ENCODE data around the gene DAGLA. TPM values are rescaled to one million over a fixed set of nuclear protein-coding genes. Genes with fewer than 3 reads are reported as not detected.

Gene DAGLA
- total RNA-seq, 1 donor from 2014 or later = 4.6 TPM

DNA sequence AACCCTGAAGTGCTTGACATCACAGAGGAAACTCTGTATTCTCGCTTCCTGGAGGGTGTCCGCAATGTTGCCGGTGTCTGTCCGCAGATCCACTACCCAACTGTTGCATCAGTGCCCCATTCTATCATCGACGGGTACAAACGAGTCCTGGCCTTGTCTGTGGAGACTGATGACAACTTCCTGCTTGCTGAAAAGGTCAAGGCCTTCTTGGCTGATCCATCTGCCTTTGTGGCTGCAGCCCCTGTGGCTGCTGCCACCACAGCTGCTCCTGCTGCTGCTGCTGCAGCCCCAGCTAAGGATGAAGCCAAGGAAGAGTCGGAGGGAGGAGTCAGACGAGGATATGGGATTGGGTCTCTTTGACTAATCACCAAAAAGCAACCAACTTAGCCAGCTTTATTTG, 42.9 kb upstream of the DAGLA start:
- peaks cover 13% of the 10 kb centered on the region for H3K27me3 ChIP-seq (ENCODE audit: control insufficient read depth, insufficient read depth, low read length)
- TF ChIP-seq, protein P1, sequence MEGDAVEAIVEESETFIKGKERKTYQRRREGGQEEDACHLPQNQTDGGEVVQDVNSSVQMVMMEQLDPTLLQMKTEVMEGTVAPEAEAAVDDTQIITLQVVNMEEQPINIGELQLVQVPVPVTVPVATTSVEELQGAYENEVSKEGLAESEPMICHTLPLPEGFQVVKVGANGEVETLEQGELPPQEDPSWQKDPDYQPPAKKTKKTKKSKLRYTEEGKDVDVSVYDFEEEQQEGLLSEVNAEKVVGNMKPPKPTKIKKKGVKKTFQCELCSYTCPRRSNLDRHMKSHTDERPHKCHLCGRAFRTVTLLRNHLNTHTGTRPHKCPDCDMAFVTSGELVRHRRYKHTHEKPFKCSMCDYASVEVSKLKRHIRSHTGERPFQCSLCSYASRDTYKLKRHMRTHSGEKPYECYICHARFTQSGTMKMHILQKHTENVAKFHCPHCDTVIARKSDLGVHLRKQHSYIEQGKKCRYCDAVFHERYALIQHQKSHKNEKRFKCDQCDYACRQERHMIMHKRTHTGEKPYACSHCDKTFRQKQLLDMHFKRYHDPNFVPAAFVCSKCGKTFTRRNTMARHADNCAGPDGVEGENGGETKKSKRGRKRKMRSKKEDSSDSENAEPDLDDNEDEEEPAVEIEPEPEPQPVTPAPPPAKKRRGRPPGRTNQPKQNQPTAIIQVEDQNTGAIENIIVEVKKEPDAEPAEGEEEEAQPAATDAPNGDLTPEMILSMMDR (IDR thresholded peaks at IDR 0.05; ENCODE audit: insufficient read depth, low read length, poor library complexity, severe bottlenecking) = no peak
- no peak for DNase-seq (ENCODE audit: low read depth)

DNA sequence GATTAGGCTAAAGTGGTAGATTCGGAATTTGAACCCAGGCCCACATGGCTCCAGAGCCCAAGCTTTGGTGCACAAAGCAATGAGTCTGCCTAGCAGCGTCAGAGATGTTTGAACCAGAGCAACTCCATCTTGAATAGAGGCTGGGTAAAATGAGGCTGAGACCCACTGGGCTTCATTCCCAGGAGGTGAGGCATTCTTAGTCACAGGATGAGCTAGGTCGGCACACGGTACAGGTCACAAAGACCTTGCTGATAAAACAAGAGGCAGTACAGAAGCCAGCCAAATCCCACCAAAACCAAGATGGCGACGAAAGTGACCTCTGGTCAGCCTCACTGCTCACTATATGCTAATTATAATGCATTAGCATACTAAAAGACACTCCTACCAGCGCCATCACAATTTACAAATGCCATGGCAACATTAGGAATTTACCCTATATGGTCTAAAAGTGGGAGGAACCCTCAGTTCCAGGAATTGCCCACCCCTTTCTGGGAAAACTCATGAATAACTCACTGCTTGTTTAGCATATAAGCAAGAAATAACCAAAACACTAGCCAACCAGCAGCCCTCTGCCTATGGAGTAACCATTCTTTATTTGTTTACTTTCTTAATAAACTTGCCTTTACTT, 40.3 kb upstream of the DAGLA start:
- TF ChIP-seq, protein P1 (IDR thresholded peaks at IDR 0.05; ENCODE audit: insufficient read depth, low read length, poor library complexity, severe bottlenecking) = no peak
- no peak for DNase-seq (ENCODE audit: low read depth)
- Histone ChIP-seq H3K27me3 (ENCODE audit: control insufficient read depth, insufficient read depth, low read length) (peaks cover 8% of the 10 kb centered on the region), H3K36me3 (ENCODE audit: control insufficient read depth, insufficient read depth, low read length) (no peaks in the 10 kb centered on the region), H3K4me3 (ENCODE audit: low read depth, low read length) (no peak overlapping the region)

More for the DNA sequence above, 42.9 kb upstream of the DAGLA start:
- H3K4me3 ChIP-seq (ENCODE audit: low read depth, low read length) = no peak overlapping the region
- no peaks in the 10 kb centered on the region for H3K36me3 ChIP-seq (ENCODE audit: control insufficient read depth, insufficient read depth, low read length)

DNA sequence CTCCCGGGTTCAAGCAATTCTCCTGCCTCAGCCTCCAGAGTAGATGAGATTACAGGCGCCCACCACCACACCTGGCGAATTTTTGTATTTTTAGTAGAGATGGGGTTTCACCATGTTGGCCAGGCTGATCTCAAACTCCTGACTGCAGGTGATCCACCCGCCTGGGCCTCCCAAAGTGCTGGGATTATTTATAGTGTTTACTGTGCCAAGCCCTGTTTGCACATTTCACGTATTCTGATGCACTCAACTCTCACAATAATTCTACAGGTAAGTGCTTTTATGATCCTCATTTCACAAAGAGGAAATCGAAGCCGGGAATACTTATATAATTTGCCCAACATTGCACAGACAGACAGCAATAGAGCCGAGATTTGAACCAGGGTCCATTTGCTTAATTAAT, 38.0 kb upstream of the DAGLA start:
- peaks cover 2% of the 10 kb centered on the region for H3K27me3 ChIP-seq (ENCODE audit: control insufficient read depth, insufficient read depth, low read length)
- H3K4me3 ChIP-seq (ENCODE audit: low read depth, low read length) = no peak overlapping the region
- TF ChIP-seq, protein P1 (IDR thresholded peaks at IDR 0.05; ENCODE audit: insufficient read depth, low read length, poor library complexity, severe bottlenecking) = no peak
- no peaks in the 10 kb centered on the region for H3K36me3 ChIP-seq (ENCODE audit: control insufficient read depth, insufficient read depth, low read length)
- no peak for DNase-seq (ENCODE audit: low read depth)

DNA sequence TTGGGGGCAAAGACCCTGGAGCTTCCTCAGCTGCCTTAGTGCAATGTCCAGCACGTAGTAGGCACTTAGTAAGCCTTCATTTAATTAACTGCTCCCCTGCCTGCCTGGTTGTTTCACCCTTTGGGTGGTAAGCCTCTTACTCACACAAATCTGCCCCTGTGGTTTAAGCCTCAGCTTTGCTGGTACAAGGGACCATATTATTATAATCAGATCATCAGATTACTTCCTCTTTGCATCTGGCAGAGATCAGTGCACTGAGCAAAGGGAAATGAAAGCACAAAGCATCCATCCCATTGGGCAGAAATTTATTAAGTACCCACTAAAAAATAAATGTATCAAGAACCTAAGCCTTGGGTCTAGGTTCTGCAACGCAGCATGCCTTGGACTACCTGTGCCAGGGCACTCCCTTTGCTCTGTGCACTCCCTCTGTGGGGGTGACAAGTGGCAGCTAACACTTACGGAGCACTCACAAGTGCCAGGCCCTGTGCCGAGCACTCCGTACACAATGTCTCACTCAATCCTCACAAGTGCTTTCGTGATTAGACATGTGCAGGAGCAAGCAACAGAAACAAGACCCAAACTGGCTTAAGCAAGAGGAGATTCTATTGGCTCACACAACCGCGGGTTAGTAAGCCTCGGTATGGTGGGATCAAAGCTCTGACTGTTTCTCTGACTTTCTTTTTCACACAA, 34.9 kb upstream of the DAGLA start:
- TF ChIP-seq, protein P1 (IDR thresholded peaks at IDR 0.05; ENCODE audit: insufficient read depth, low read length, poor library complexity, severe bottlenecking) = no peak

DNA sequence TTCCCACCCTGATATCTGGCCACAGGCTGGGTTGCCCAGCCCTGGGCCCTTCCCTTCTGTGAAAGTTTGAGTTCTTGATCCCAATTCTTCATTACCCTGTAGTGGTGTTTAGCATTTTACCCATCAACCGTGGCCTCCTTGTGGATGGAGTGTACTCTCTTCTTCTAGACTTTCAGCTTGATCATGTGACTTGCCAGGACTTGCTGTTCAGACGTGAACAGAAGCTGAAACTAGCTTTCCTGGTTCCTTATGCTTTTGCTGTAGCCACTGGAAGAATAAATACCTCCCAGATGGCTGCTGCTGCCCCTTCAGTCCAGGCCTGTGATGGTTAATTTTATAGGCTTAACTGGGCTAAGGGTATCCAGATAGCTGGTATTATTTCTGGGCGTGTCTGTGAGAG, 32.7 kb upstream of the DAGLA start:
- no peak for DNase-seq (ENCODE audit: low read depth)
- Histone ChIP-seq H3K36me3 (ENCODE audit: control insufficient read depth, insufficient read depth, low read length) (no peaks in the 10 kb centered on the region), H3K4me3 (ENCODE audit: low read depth, low read length) (no peak overlapping the region), H3K27me3 (ENCODE audit: control insufficient read depth, insufficient read depth, low read length) (no peaks in the 10 kb centered on the region)
- TF ChIP-seq, protein P1 (IDR thresholded peaks at IDR 0.05; ENCODE audit: insufficient read depth, low read length, poor library complexity, severe bottlenecking) = no peak

More for the DNA sequence above, 34.9 kb upstream of the DAGLA start:
- H3K36me3 ChIP-seq (ENCODE audit: control insufficient read depth, insufficient read depth, low read length) = no peaks in the 10 kb centered on the region
- no peaks in the 10 kb centered on the region for H3K27me3 ChIP-seq (ENCODE audit: control insufficient read depth, insufficient read depth, low read length)
- DNase-seq (ENCODE audit: low read depth) = no peak
- H3K4me3 ChIP-seq (ENCODE audit: low read depth, low read length) = no peak overlapping the region

All from kidney epithelial cell (primary cell).